Adrenal gland (tissue), 12 donors: Measurements from ENCODE around the gene AKIRIN2. TPM values are rescaled to one million over a fixed set of nuclear protein-coding genes. Genes with fewer than 3 reads are reported as not detected.

Experiments used
- DNase-seq, 7 donors: peaks; one replicate each; pipeline ENCODE4 v3.0.0-alpha.2; 2019 to 2020
- H3K27ac ChIP-seq, 5 donors: fragments of 200-600 bp; sonication (generic) in 4 of 5; 1 replicate in 3 of 5; 2 replicates in 2 of 5; pipeline versions ENCODE4 v1.5.1 to v1.8.0; 2016 to 2020; ENCODE audit warnings: mild to moderate bottlenecking in 1 of 5
- H3K27me3 ChIP-seq: fragments of 200-600 bp; 2 replicates; pipeline ENCODE4 v1.8.0; 2021
- H3K36me3 ChIP-seq, 2 donors: fragments of 200-600 bp; replicated peaks in 1 of 2; 1 replicate in 1 of 2; 2 replicates in 1 of 2; pipeline versions ENCODE4 v1.5.1 to v1.8.0; 2018 to 2022
- H3K4me1 ChIP-seq, 2 donors: fragments of 200-600 bp; replicated peaks in 1 of 2; 1 replicate in 1 of 2; 2 replicates in 1 of 2; pipeline versions ENCODE4 v1.5.1 to v1.8.0; 2018 to 2021
- H3K4me3 ChIP-seq, 4 donors: fragments of 200-600 bp; sonication (generic) in 3 of 4; one replicate each; pipeline ENCODE4 v1.5.1; 2016 to 2018
- H3K9me3 ChIP-seq, 3 donors: fragments of 200-600 bp; sonication (generic) in 1 of 3; replicated peaks in 1 of 3; 1 replicate in 2 of 3; 2 replicates in 1 of 3; pipeline versions ENCODE4 v1.5.1 to v1.8.0; 2016 to 2021
- POLR2A ChIP-seq, 2 donors: fragments of 450-650 bp; IDR thresholded peaks; one replicate each; pipeline ENCODE4 v1.6.1; 2017; ENCODE audit warnings: antibody characterized with exemption in 2 of 2, mild to moderate bottlenecking in 2 of 2, moderate library complexity in 1 of 2
- WGBS, 4 donors: extraction: QIAGEN DNeasy Blood & Tissue Kit in 2 of 4; methylation state at CpG; one replicate each; pipeline versions ENCODE4 v1.1.5 to v1.1.7; 2013 to 2017; 5-methylcytosine and 5-hydroxymethylcytosine counted together
- intact Hi-C, 2 donors: fragments of 100-400 bp; cut with DNase I; formaldehyde crosslinking; loops; one replicate each; pipeline versions ENCODE4 v1.14.1 to v1.15.0; 2022 to 2023
- polyA plus RNA-seq, 3 donors: library from polyadenylated mRNA; stranded (reverse); fragments of 200-250 nt in 2 of 3; fragments of 350-450 nt in 1 of 3; fragmentation: Illumina TruSeq in 1 of 3; extraction: RNeasy Lipid Tissue Mini Kit (QIAGEN cat#74804) in 1 of 3; gene quantifications; one replicate each; pipeline ENCODE4 v1.2.3, GENCODE V29; 2013 to 2014
- total RNA-seq, 9 donors: library from RNA; depleted of rRNA in 4 of 9; stranded (reverse); fragments of >200 nt in 4 of 9; fragments of 120-200 nt in 1 of 9; fragmentation: NEBNext Ultra II Directional in 1 of 9; extraction: Animal tissue kit (Norgen Biotek cat#: 25700) in 1 of 9; gene quantifications; one replicate each; pipeline versions ENCODE4 v1.1.0 to v1.2.4, GENCODE V29; 2013 to 2023
- TF ChIP-seq, protein P1 (sequence below), 6 experiments: fragments of 450-650 bp in 4 of 6; fragments of 200-600 bp in 2 of 6; sonication (generic) in 1 of 6; IDR thresholded peaks; 1 replicate in 5 of 6; 2 replicates in 1 of 6; pipeline versions ENCODE4 v1.5.1 to v1.8.0; 2016 to 2021; ENCODE audit warnings: antibody characterized with exemption in 6 of 6, mild to moderate bottlenecking in 2 of 6, moderate library complexity in 1 of 6
- donor health status: healthy with polysubstance abuse.
- donor health status: Bipolar disorder and iron deficiency.
- donor health status: DM: yes; HTN: yes; CAD: no.
- donor health status: DM: no; HTN: no; CAD: no.
- donor health status: DM: no; HTN: no; CAD: no.
- donor health status: DM: yes; HTN: yes; CAD: no.

The AKIRIN2 gene
- total and polyA plus RNA-seq, 12 donors, result 20.6 to 70.2 (median 53.2) TPM

DNA sequence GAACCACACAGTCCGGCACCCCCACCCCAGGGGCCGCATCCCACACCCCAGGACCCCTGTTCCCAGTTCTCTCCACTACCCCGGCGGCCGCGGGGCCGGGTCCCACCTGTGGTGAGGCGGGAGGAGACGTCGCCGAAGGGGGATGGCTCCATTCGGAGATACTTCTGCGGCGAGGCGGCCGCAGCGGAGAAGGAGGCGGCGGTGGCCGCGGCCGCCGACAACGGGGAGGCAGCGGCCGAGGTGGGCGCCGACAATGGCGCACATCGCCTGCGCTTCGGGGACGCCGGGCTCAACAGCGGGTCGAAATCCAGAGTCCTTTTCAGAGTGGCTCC lies 723 bp downstream of the AKIRIN2 start:
- peak overlapping the region; percentile 93 to 99 (median 97) for H3K27ac ChIP-seq
- 0% methylated on average over 12 to 36 of the region's 36 CpGs for WGBS, 4 donors
- intact Hi-C loops, result loop anchor here in 1 of 2 donors (10.0 kb wide), 1 partner anchor 93 kb away; no protein-coding TSS in a partner anchor
- H3K36me3 ChIP-seq, result no peaks in the 10 kb centered on the region
- TF ChIP-seq POLR2A (IDR thresholded peaks at IDR 0.05), result no peak
- TF ChIP-seq, protein P1, sequence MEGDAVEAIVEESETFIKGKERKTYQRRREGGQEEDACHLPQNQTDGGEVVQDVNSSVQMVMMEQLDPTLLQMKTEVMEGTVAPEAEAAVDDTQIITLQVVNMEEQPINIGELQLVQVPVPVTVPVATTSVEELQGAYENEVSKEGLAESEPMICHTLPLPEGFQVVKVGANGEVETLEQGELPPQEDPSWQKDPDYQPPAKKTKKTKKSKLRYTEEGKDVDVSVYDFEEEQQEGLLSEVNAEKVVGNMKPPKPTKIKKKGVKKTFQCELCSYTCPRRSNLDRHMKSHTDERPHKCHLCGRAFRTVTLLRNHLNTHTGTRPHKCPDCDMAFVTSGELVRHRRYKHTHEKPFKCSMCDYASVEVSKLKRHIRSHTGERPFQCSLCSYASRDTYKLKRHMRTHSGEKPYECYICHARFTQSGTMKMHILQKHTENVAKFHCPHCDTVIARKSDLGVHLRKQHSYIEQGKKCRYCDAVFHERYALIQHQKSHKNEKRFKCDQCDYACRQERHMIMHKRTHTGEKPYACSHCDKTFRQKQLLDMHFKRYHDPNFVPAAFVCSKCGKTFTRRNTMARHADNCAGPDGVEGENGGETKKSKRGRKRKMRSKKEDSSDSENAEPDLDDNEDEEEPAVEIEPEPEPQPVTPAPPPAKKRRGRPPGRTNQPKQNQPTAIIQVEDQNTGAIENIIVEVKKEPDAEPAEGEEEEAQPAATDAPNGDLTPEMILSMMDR (IDR thresholded peaks at IDR 0.05), result no peak
- peak overlapping the region; percentile 69 to 84 (median 80) for H3K4me3 ChIP-seq
- peak in 3 of 7 donors; percentile 35 to 60 (median 45) for DNase-seq
- no peaks in the 10 kb centered on the region for H3K27me3 ChIP-seq
- peaks cover 23 to 36% of the 10 kb centered on the region in 2 donors for H3K4me1 ChIP-seq
- no peaks in the 10 kb centered on the region for H3K9me3 ChIP-seq

DNA sequence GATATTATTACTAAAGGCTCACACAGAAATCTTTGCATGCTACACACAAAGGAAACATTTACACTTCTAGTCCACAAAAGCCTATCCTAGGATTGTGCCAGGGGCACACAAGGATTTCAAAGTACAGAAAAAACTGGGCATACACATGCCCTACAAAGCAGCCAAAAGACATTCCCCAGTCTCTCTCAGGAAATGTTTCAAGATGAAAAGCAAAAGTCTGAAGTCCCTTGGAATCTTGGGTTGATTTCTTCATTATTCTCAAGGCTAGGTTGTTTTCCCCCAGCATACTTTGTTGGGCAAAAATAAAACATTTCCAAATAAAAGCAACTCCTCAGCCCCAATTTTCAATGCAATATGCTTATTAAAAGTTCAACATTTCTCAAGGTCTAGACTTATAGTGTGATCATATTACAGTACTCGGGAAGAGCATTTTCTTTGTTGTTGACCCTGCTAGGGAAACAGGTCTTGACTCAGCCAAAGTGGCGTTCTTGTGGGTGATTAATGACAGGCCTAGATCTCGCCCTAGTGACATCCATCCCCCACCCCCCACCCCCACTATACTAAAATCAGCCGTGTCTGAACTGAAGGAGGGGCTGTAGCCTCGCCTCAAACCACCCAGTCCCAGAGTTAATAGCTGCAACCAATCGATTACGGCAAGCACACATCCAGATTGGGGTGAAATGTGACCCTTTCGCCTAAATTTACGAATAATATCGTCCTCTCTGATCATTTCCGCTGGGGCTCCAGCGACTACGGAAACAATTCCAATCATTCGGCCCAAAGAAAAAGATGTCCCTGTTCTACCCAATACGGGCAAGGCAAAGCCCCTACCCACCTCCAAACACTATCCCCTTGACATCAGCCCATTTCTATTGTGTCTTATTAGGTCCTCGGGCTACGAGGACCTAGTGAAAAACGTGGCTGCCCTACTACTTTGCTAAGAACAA lies 1.4 kb downstream of the AKIRIN2 start:
- peak overlapping the region; percentile 93 to 99 (median 97) for H3K27ac ChIP-seq
- TF ChIP-seq POLR2A (IDR thresholded peaks at IDR 0.05), result peak in 1 of 2 donors; percentile 70
- TF ChIP-seq, protein P1 (IDR thresholded peaks at IDR 0.05), result no peak
- H3K9me3 ChIP-seq, result no peaks in the 10 kb centered on the region
- 0% methylated on average over 17 to 18 of the region's 18 CpGs for WGBS, 4 donors
- peaks cover 29 to 43% of the 10 kb centered on the region in 2 donors for H3K4me1 ChIP-seq
- H3K4me3 ChIP-seq, result peak overlapping the region; percentile 69 to 84 (median 80)
- no peaks in the 10 kb centered on the region for H3K36me3 ChIP-seq
- H3K27me3 ChIP-seq, result no peaks in the 10 kb centered on the region
- DNase-seq, result peak; percentile 44 to 79 (median 68)
- intact Hi-C loops, result loop anchor here in 1 of 2 donors (10.0 kb wide), 1 partner anchor 94 kb away; no protein-coding TSS in a partner anchor

DNA sequence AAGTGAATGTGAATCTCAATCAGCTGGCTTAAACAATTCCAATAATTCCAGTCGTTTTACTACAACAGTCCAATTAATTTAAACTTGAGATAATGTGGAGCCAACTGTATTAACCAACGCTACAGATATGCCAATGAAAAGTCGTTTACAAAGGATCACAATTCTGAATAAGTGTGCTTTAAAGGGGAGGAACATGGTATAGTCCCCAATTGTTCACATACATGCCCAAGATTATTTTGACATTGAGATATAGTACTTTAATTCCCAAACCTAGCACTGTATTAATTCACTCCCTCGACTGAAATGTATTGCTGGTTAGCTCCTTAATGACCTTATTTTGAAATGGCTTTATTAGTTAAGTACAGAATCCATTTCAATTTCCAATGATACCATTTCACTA lies 2.5 kb downstream of the AKIRIN2 start:
- intact Hi-C loops, result no loop called here
- peaks cover 37 to 54% of the 10 kb centered on the region in 2 donors for H3K4me1 ChIP-seq
- 1 to 4% (median 2%) methylated on average over 4 of the region's 4 CpGs for WGBS, 4 donors

DNA sequence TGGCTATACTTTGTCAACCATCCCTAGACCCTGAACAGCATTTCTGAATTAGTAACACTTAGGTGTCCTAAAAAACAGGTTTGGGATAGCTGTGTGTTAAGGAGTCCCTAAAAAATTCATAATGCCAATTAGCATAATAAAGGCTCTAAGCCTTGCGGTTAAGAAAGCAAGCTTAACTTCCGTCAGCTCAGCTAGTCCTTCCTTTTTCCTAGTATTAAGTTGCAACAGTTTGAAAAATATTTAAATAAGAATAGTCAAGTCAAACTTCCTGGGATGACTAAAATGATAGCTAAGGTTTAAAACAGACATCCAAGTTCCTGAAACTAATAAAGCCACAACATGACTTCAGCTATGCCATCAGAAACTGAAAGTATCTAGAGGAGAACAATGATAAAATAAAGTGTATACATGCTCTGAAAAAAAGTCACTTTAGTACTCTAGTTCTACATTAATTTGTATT lies 3.5 kb downstream of the AKIRIN2 start:
- Histone ChIP-seq H3K27ac (peak overlapping the region in 4 of 5 donors; percentile 10 to 99 (median 46)), H3K36me3 (no peaks in the 10 kb centered on the region), H3K4me3 (peak overlapping the region in 2 of 4 donors; percentile 26 to 83), H3K27me3 (no peaks in the 10 kb centered on the region), H3K9me3 (no peaks in the 10 kb centered on the region), H3K4me1 (peaks cover 45 to 64% of the 10 kb centered on the region in 2 donors)
- WGBS, 4 donors, result 22 to 26% (median 26%) methylated on average over 2 of the region's 2 CpGs
- DNase-seq, result no peak
- no peak for TF ChIP-seq POLR2A (IDR thresholded peaks at IDR 0.05)
- TF ChIP-seq, protein P1 (IDR thresholded peaks at IDR 0.05), result no peak
- intact Hi-C loops, result no loop called here

More for the DNA sequence above, 2.5 kb downstream of the AKIRIN2 start:
- H3K36me3 ChIP-seq, result no peaks in the 10 kb centered on the region
- H3K27ac ChIP-seq, result peak overlapping the region in 4 of 5 donors; percentile 25 to 99 (median 70)
- H3K27me3 ChIP-seq, result no peaks in the 10 kb centered on the region
- DNase-seq, result no peak
- no peaks in the 10 kb centered on the region for H3K9me3 ChIP-seq
- peak overlapping the region in 2 of 4 donors; percentile 76 to 83 for H3K4me3 ChIP-seq
- TF ChIP-seq POLR2A (IDR thresholded peaks at IDR 0.05), result no peak
- TF ChIP-seq, protein P1 (IDR thresholded peaks at IDR 0.05), result no peak
